ENCODE measurements around the gene SLC6A1.

The SLC6A1 gene

GRCh38 chr3:10992943-10993728 lies 588 bp downstream of the SLC6A1 start:
- no peak for TF ChIP-seq CTCF (IDR thresholded peaks at IDR 0.05; ENCODE audit: low read depth, low read length)
- H3K4me3 ChIP-seq (ENCODE audit: low read depth, low read length): no peak overlapping the region

GRCh38 chr3:10993729-10994065 lies 1.1 kb downstream of the SLC6A1 start:
- TF ChIP-seq CTCF (IDR thresholded peaks at IDR 0.05; ENCODE audit: low read depth, low read length): no peak
- H3K4me3 ChIP-seq (ENCODE audit: low read depth, low read length): no peak overlapping the region

GRCh38 chr3:10994306-10994705 lies 1.8 kb downstream of the SLC6A1 start:
- no peak overlapping the region for H3K4me3 ChIP-seq (ENCODE audit: low read depth, low read length)
- TF ChIP-seq CTCF (IDR thresholded peaks at IDR 0.05; ENCODE audit: low read depth, low read length): no peak

- H3K4me3 ChIP-seq (ENCODE audit: low read depth, low read length): no peak overlapping the region
- no peak for TF ChIP-seq CTCF (IDR thresholded peaks at IDR 0.05; ENCODE audit: low read depth, low read length)
Observed at GRCh38 chr3:10995871-10996270, 3.3 kb downstream of the SLC6A1 start.

- TF ChIP-seq CTCF (IDR thresholded peaks at IDR 0.05; ENCODE audit: low read depth, low read length): no peak
- no peak overlapping the region for H3K4me3 ChIP-seq (ENCODE audit: low read depth, low read length)
Observed at GRCh38 chr3:10996345-10997013, 3.9 kb downstream of the SLC6A1 start.

- no peak overlapping the region for H3K4me3 ChIP-seq (ENCODE audit: low read depth, low read length)
- no peak for TF ChIP-seq CTCF (IDR thresholded peaks at IDR 0.05; ENCODE audit: low read depth, low read length)
Observed at GRCh38 chr3:10997196-10997595, 4.6 kb downstream of the SLC6A1 start.

GRCh38 chr3:10998542-10998941 lies 6.0 kb downstream of the SLC6A1 start:
- no peak for TF ChIP-seq CTCF (IDR thresholded peaks at IDR 0.05; ENCODE audit: low read depth, low read length)
- no peak overlapping the region for H3K4me3 ChIP-seq (ENCODE audit: low read depth, low read length)
